Liver (tissue), 9 donors: Measurements from ENCODE around the gene OTOG. TPM values are rescaled to one million over a fixed set of nuclear protein-coding genes. Genes with fewer than 3 reads are reported as not detected.

ENCODE experiments used
- DNase-seq: peaks from one replicate; pipeline ENCODE4 v3.0.0-alpha.2; 2017; ENCODE audit warnings: low spot score
- H3K27ac ChIP-seq, 2 donors: one replicate each; pipeline ENCODE4 v1.7.0; 2013; ENCODE audit warnings: inconsistent platforms in 2 of 2, low read length in 2 of 2, control low read depth in 1 of 2, low read depth in 1 of 2, mild to moderate bottlenecking in 1 of 2
- H3K27me3 ChIP-seq, 4 donors: one replicate each; pipeline versions ENCODE4 v1.6.1 to v1.7.0; 2013; ENCODE audit warnings: low read length in 3 of 4, inconsistent platforms in 1 of 4, mild to moderate bottlenecking in 1 of 4, moderate library complexity in 1 of 4; ENCODE audit not compliant: control insufficient read depth in 4 of 4, insufficient read depth in 4 of 4
- H3K36me3 ChIP-seq, 4 donors: one replicate each; pipeline versions ENCODE4 v1.6.1 to v1.7.0; 2013; ENCODE audit warnings: low read length in 3 of 4, mild to moderate bottlenecking in 3 of 4, low read depth in 1 of 4, moderate library complexity in 1 of 4; ENCODE audit not compliant: control insufficient read depth in 4 of 4, insufficient read depth in 3 of 4
- H3K4me1 ChIP-seq, 4 donors: one replicate each; pipeline versions ENCODE4 v1.6.1 to v1.7.0; 2013; ENCODE audit warnings: low read length in 3 of 4, mild to moderate bottlenecking in 3 of 4, moderate library complexity in 1 of 4; ENCODE audit not compliant: control insufficient read depth in 4 of 4, insufficient read depth in 4 of 4
- H3K4me3 ChIP-seq, 3 donors: one replicate each; pipeline versions ENCODE4 v1.6.1 to v1.7.0; 2013; ENCODE audit warnings: low read length in 3 of 3, control low read depth in 1 of 3, low read depth in 1 of 3, mild to moderate bottlenecking in 1 of 3
- H3K9ac ChIP-seq, 2 donors: one replicate each; pipeline ENCODE4 v1.7.0; 2013; ENCODE audit warnings: low read length in 2 of 2, mild to moderate bottlenecking in 2 of 2, moderate library complexity in 2 of 2, control low read depth in 1 of 2, low read depth in 1 of 2
- H3K9me3 ChIP-seq, 4 donors: one replicate each; pipeline versions ENCODE4 v1.6.1 to v1.7.0; 2013; ENCODE audit warnings: low read length in 3 of 4; ENCODE audit not compliant: control insufficient read depth in 4 of 4
- ATF3 ChIP-seq: IDR thresholded peaks from 2 replicates; pipeline ENCODE4 v1.6.1; 2016; ENCODE audit warnings: antibody characterized with exemption
- EGR1 ChIP-seq, 2 donors: IDR thresholded peaks; 2 replicates each; pipeline ENCODE4 v1.6.1; 2016 to 2018; ENCODE audit warnings: antibody characterized with exemption in 2 of 2, low read depth in 2 of 2
- FOXA1 ChIP-seq: IDR thresholded peaks from 2 replicates; pipeline ENCODE4 v1.6.1; 2016; ENCODE audit warnings: antibody characterized with exemption
- GABPA ChIP-seq, 2 donors: IDR thresholded peaks in 1 of 2; conservative IDR thresholded peaks in 1 of 2; 2 replicates each; pipeline ENCODE4 v1.6.1; 2016; ENCODE audit warnings: antibody characterized with exemption in 2 of 2, mild to moderate bottlenecking in 1 of 2, moderate library complexity in 1 of 2
- HNF4A ChIP-seq, 2 donors: conservative IDR thresholded peaks; 2 replicates each; pipeline ENCODE4 v1.6.1; 2016; ENCODE audit warnings: antibody characterized with exemption in 2 of 2, mild to moderate bottlenecking in 2 of 2
- HNF4G ChIP-seq: IDR thresholded peaks from 2 replicates; pipeline ENCODE4 v1.6.1; 2016; ENCODE audit warnings: antibody characterized with exemption
- JUND ChIP-seq, 2 donors: IDR thresholded peaks; 2 replicates each; pipeline ENCODE4 v1.6.1; 2016; ENCODE audit warnings: antibody characterized with exemption in 2 of 2
- NR2F2 ChIP-seq: IDR thresholded peaks from 2 replicates; pipeline ENCODE4 v1.6.1; 2016; ENCODE audit warnings: antibody characterized with exemption
- RAD21 ChIP-seq, 2 donors: IDR thresholded peaks; 2 replicates each; pipeline ENCODE4 v1.6.1; 2016; ENCODE audit warnings: antibody characterized with exemption in 2 of 2, mild to moderate bottlenecking in 2 of 2
- RXRA ChIP-seq, 2 donors: IDR thresholded peaks; 2 replicates each; pipeline ENCODE4 v1.6.1; 2017 to 2018; ENCODE audit warnings: antibody characterized with exemption in 2 of 2, mild to moderate bottlenecking in 1 of 2
- TAF1 ChIP-seq: conservative IDR thresholded peaks from 2 replicates; pipeline ENCODE4 v1.6.1; 2016; ENCODE audit warnings: antibody characterized with exemption, mild to moderate bottlenecking
- YY1 ChIP-seq: IDR thresholded peaks from 2 replicates; pipeline ENCODE4 v1.6.1; 2016; ENCODE audit warnings: antibody characterized with exemption, mild to moderate bottlenecking
- WGBS: extraction: QIAGEN DNeasy Blood & Tissue Kit; methylation state at CpG from one replicate; pipeline ENCODE4 v1.1.7; 2013; 5-methylcytosine and 5-hydroxymethylcytosine counted together
- polyA plus RNA-seq, 2 donors: library from polyadenylated mRNA; stranded (reverse) in 1 of 2; unstranded in 1 of 2; fragments of 200-250 nt in 1 of 2; fragments of >200 nt in 1 of 2; fragmentation: Nextera tagmentation in 1 of 2; extraction: Ambion mirVana in 1 of 2; gene quantifications; one replicate each; pipeline versions ENCODE4 v1.2.1 to v1.2.3, GENCODE V29; 2013 to 2015
- total RNA-seq, 2 donors: library from RNA; depleted of rRNA; stranded (reverse); fragments of >200 nt; gene quantifications; one replicate each; pipeline ENCODE4 v1.2.3, GENCODE V29; 2014
- TF ChIP-seq, protein P1 (sequence below): IDR thresholded peaks from 2 replicates; pipeline ENCODE4 v1.6.1; 2016; ENCODE audit warnings: antibody characterized with exemption
- TF ChIP-seq, protein P2 (sequence below): IDR thresholded peaks from 2 replicates; pipeline ENCODE4 v1.6.1; 2016; ENCODE audit warnings: antibody characterized with exemption, mild to moderate bottlenecking
- TF ChIP-seq, protein P3 (sequence below): fragments of 150-350 bp; IDR thresholded peaks from 2 replicates; pipeline ENCODE4 v1.5.1; 2017; ENCODE audit warnings: improper control_type of control experiment, low read depth, low read length; ENCODE audit not compliant: missing input control
- TF ChIP-seq, protein P4 (sequence below): IDR thresholded peaks from 2 replicates; pipeline ENCODE4 v1.6.1; 2016; ENCODE audit warnings: antibody characterized with exemption
- donor health status: healthy.
- donor health status: healthy.
- donor health status: healthy.
- donor health status: healthy.
- donor health status: healthy.

Gene OTOG
- total and polyA plus RNA-seq, 4 donors: not detected

GRCh38 chr11:17610085-17610894, 63.2 kb downstream of the OTOG start:
- Histone ChIP-seq H3K27me3 (no peaks in the 10 kb centered on the region), H3K4me1 (no peaks in the 10 kb centered on the region), H3K9me3 (no peaks in the 10 kb centered on the region), H3K4me3 (no peak overlapping the region), H3K36me3 (no peaks in the 10 kb centered on the region), H3K9ac (no peak overlapping the region), H3K27ac (no peak overlapping the region)
- no peak for TF ChIP-seq ATF3
- TF ChIP-seq, protein P1, sequence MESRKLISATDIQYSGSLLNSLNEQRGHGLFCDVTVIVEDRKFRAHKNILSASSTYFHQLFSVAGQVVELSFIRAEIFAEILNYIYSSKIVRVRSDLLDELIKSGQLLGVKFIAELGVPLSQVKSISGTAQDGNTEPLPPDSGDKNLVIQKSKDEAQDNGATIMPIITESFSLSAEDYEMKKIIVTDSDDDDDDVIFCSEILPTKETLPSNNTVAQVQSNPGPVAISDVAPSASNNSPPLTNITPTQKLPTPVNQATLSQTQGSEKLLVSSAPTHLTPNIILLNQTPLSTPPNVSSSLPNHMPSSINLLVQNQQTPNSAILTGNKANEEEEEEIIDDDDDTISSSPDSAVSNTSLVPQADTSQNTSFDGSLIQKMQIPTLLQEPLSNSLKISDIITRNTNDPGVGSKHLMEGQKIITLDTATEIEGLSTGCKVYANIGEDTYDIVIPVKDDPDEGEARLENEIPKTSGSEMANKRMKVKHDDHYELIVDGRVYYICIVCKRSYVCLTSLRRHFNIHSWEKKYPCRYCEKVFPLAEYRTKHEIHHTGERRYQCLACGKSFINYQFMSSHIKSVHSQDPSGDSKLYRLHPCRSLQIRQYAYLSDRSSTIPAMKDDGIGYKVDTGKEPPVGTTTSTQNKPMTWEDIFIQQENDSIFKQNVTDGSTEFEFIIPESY: no peak
- TF ChIP-seq RXRA (IDR thresholded peaks at IDR 0.05): no peak
- TF ChIP-seq JUND (IDR thresholded peaks at IDR 0.05): no peak
- TF ChIP-seq RAD21 (IDR thresholded peaks at IDR 0.05): no peak
- TF ChIP-seq, protein P2, sequence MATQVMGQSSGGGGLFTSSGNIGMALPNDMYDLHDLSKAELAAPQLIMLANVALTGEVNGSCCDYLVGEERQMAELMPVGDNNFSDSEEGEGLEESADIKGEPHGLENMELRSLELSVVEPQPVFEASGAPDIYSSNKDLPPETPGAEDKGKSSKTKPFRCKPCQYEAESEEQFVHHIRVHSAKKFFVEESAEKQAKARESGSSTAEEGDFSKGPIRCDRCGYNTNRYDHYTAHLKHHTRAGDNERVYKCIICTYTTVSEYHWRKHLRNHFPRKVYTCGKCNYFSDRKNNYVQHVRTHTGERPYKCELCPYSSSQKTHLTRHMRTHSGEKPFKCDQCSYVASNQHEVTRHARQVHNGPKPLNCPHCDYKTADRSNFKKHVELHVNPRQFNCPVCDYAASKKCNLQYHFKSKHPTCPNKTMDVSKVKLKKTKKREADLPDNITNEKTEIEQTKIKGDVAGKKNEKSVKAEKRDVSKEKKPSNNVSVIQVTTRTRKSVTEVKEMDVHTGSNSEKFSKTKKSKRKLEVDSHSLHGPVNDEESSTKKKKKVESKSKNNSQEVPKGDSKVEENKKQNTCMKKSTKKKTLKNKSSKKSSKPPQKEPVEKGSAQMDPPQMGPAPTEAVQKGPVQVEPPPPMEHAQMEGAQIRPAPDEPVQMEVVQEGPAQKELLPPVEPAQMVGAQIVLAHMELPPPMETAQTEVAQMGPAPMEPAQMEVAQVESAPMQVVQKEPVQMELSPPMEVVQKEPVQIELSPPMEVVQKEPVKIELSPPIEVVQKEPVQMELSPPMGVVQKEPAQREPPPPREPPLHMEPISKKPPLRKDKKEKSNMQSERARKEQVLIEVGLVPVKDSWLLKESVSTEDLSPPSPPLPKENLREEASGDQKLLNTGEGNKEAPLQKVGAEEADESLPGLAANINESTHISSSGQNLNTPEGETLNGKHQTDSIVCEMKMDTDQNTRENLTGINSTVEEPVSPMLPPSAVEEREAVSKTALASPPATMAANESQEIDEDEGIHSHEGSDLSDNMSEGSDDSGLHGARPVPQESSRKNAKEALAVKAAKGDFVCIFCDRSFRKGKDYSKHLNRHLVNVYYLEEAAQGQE: no peak
- no peak for TF ChIP-seq NR2F2
- TF ChIP-seq EGR1 (IDR thresholded peaks at IDR 0.05; ENCODE audit: low read depth in 2 of 2): no peak
- TF ChIP-seq YY1: no peak
- TF ChIP-seq HNF4G: no peak
- TF ChIP-seq, protein P3, sequence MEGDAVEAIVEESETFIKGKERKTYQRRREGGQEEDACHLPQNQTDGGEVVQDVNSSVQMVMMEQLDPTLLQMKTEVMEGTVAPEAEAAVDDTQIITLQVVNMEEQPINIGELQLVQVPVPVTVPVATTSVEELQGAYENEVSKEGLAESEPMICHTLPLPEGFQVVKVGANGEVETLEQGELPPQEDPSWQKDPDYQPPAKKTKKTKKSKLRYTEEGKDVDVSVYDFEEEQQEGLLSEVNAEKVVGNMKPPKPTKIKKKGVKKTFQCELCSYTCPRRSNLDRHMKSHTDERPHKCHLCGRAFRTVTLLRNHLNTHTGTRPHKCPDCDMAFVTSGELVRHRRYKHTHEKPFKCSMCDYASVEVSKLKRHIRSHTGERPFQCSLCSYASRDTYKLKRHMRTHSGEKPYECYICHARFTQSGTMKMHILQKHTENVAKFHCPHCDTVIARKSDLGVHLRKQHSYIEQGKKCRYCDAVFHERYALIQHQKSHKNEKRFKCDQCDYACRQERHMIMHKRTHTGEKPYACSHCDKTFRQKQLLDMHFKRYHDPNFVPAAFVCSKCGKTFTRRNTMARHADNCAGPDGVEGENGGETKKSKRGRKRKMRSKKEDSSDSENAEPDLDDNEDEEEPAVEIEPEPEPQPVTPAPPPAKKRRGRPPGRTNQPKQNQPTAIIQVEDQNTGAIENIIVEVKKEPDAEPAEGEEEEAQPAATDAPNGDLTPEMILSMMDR: no peak
- TF ChIP-seq, protein P4, sequence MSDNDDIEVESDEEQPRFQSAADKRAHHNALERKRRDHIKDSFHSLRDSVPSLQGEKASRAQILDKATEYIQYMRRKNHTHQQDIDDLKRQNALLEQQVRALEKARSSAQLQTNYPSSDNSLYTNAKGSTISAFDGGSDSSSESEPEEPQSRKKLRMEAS: no peak
- no peak for TF ChIP-seq TAF1
- TF ChIP-seq HNF4A (conservative IDR thresholded peaks at IDR 0.05): no peak
- no peak for TF ChIP-seq GABPA (IDR thresholded peaks at IDR 0.05 in 1 of 2, conservative IDR thresholded peaks at IDR 0.05 in 1 of 2)
- TF ChIP-seq FOXA1: no peak
- WGBS: 75% methylated on average over 17 of the region's 17 CpGs
- peak; percentile 28 for DNase-seq
